OCI-LY1 (cell line): ENCODE results near the gene HBB.
"Not testable (repeated sequence)": the region's sequence is repeated elsewhere in the genome, so short reads cannot be mapped to it uniquely, and the experiment has no call there.

Experiments used
- H2AFZ ChIP-seq: fragments of 200-600 bp; sonication (generic), shearing (Covaris generic); 2 replicates; pipeline ENCODE4 v1.6.0; 2014; ENCODE audit warnings: antibody characterized with exemption, mild to moderate bottlenecking, low read length
- H3F3A ChIP-seq: fragments of 200-600 bp; sonication (generic), shearing (Covaris generic); 2 replicates; pipeline ENCODE4 v1.6.0; 2014; ENCODE audit warnings: mild to moderate bottlenecking, antibody characterized with exemption, low read length, moderate library complexity; ENCODE audit not compliant: insufficient read depth
- H3K27ac ChIP-seq: fragments of 200-600 bp; sonication (generic); 2 replicates; pipeline ENCODE4 v1.5.1; 2014; ENCODE audit warnings: low read length, mixed run types, mild to moderate bottlenecking, low read depth; ENCODE audit not compliant: poor library complexity, severe bottlenecking
- H3K27me3 ChIP-seq: fragments of 200-600 bp; sonication (generic); 2 replicates; pipeline ENCODE4 v1.6.0; 2014; ENCODE audit warnings: antibody characterized with exemption, mild to moderate bottlenecking, low read length, moderate library complexity; ENCODE audit not compliant: insufficient read depth
- H3K36me3 ChIP-seq: fragments of 200-600 bp; sonication (generic); 2 replicates; pipeline ENCODE4 v1.6.1; 2014; ENCODE audit warnings: mild to moderate bottlenecking, antibody characterized with exemption, low read length, moderate library complexity, mixed read lengths; ENCODE audit not compliant: insufficient read depth
- H3K4me1 ChIP-seq: fragments of 200-600 bp; sonication (generic); 2 replicates; pipeline ENCODE4 v1.5.1; 2014; ENCODE audit warnings: mild to moderate bottlenecking, low read length, moderate library complexity; ENCODE audit not compliant: insufficient read depth, severe bottlenecking
- H3K4me2 ChIP-seq: fragments of 200-600 bp; sonication (generic), shearing (Covaris generic); 2 replicates; pipeline ENCODE4 v1.6.1; 2014; ENCODE audit warnings: low read length
- H3K4me3 ChIP-seq: fragments of 200-600 bp; sonication (generic); 2 replicates; pipeline ENCODE4 v1.5.1; 2014; ENCODE audit warnings: low read length, low read depth, mild to moderate bottlenecking, mixed read lengths; ENCODE audit not compliant: poor library complexity, severe bottlenecking
- H3K79me2 ChIP-seq: fragments of 200-600 bp; shearing (Covaris generic); 2 replicates; pipeline ENCODE4 v1.6.1; 2016; ENCODE audit warnings: mixed run types, low read length, mixed read lengths; ENCODE audit not compliant: insufficient read depth
- H3K9ac ChIP-seq: fragments of 200-600 bp; sonication (generic), shearing (Covaris generic); 2 replicates; pipeline ENCODE4 v1.6.1; 2014; ENCODE audit warnings: mild to moderate bottlenecking, low read length, mixed read lengths
- H3K9me2 ChIP-seq: fragments of 200-600 bp; sonication (generic), shearing (Covaris generic); 2 replicates; pipeline ENCODE4 v1.6.1; 2014; ENCODE audit warnings: low read depth, mild to moderate bottlenecking, low read length, mixed read lengths
- H3K9me3 ChIP-seq: fragments of 200-600 bp; shearing (Covaris generic); 2 replicates; pipeline ENCODE4 v1.6.1; 2014; ENCODE audit warnings: low read length, mixed read lengths
- H4K20me1 ChIP-seq: fragments of 200-600 bp; sonication (generic), shearing (Covaris generic); 2 replicates; pipeline ENCODE4 v1.6.0; 2016; ENCODE audit warnings: mild to moderate bottlenecking, low read length; ENCODE audit not compliant: insufficient read depth
- EZH2 ChIP-seq: fragments of 200-600 bp; sonication (generic), shearing (Covaris generic); IDR thresholded peaks from 2 replicates; pipeline ENCODE4 v1.8.0; 2017; ENCODE audit warnings: borderline replicate concordance, mixed run types, mild to moderate bottlenecking, antibody characterized with exemption, low read length, moderate library complexity, mixed read lengths
- TF ChIP-seq, protein P1 (sequence below): fragments of 200-600 bp; sonication (generic), shearing (Covaris generic); IDR thresholded peaks from 2 replicates; pipeline ENCODE4 v1.5.1; 2017; ENCODE audit warnings: mild to moderate bottlenecking, antibody characterized with exemption, low read length, moderate library complexity, mixed read lengths

The HBB gene

GRCh38 chr11:5257296-5257695 lies 30.4 kb upstream of the HBB start:
- Histone ChIP-seq H3K27me3 (no peaks in the 10 kb centered on the region), H3K36me3 (no peaks in the 10 kb centered on the region), H3K4me3 (no peak overlapping the region), H3K4me1 (no peaks in the 10 kb centered on the region), H3K9me3 (no peaks in the 10 kb centered on the region), H3K9me2 (no peaks in the 10 kb centered on the region), H3K27ac (no peak overlapping the region), H3F3A (no peaks in the 10 kb centered on the region), H2AFZ (no peak overlapping the region), H3K79me2 (no peaks in the 10 kb centered on the region), H4K20me1 (no peaks in the 10 kb centered on the region), H3K4me2 (no peak overlapping the region), H3K9ac (no peak overlapping the region)
- no peak for TF ChIP-seq EZH2
- TF ChIP-seq, protein P1, sequence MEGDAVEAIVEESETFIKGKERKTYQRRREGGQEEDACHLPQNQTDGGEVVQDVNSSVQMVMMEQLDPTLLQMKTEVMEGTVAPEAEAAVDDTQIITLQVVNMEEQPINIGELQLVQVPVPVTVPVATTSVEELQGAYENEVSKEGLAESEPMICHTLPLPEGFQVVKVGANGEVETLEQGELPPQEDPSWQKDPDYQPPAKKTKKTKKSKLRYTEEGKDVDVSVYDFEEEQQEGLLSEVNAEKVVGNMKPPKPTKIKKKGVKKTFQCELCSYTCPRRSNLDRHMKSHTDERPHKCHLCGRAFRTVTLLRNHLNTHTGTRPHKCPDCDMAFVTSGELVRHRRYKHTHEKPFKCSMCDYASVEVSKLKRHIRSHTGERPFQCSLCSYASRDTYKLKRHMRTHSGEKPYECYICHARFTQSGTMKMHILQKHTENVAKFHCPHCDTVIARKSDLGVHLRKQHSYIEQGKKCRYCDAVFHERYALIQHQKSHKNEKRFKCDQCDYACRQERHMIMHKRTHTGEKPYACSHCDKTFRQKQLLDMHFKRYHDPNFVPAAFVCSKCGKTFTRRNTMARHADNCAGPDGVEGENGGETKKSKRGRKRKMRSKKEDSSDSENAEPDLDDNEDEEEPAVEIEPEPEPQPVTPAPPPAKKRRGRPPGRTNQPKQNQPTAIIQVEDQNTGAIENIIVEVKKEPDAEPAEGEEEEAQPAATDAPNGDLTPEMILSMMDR = no peak

DNA sequence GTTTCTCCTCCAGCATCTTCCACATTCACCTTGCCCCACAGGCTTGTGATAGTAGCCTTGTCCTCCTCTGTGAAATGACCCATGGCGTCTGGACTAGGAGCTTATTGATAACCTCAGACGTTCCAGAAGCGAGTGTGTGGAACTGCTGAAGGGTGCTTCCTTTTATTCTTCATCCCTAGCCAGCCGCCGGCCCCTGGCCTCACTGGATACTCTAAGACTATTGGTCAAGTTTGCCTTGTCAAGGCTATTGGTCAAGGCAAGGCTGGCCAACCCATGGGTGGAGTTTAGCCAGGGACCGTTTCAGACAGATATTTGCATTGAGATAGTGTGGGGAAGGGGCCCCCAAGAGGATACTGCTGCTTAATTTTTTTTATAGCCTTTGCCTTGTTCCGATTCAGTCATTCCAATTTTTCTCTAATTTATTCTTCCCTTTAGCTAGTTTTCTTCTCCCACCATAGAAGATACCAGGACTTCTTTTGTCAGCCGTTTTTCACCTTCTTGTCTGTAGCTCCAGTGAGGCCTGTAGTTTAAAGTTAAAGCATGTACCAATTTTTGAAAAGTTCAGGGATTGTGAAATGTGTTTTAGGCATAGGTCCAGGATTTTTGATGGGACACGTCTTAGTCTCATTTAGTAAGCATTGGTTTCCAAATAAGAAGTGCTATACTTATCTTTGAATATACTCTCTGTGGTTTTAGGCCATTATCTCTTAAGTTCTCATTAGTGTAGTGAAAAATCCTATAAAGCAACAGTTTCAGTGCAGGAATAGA lies 28.0 kb upstream of the HBB start, which contains the start of gene HBG2:
Gene HBG2, minus strand, starts transcription at position 136 of the 768 bp plus-strand sequence. Its CDS starts 53 bp downstream, at position 83.
- not testable (repeated sequence) for H3K9me3 ChIP-seq, H3K4me1 ChIP-seq, H3K4me2 ChIP-seq, H3K27me3 ChIP-seq, H2AFZ ChIP-seq, H4K20me1 ChIP-seq, H3K9ac ChIP-seq, H3K79me2 ChIP-seq, H3K36me3 ChIP-seq, H3K4me3 ChIP-seq, H3F3A ChIP-seq, H3K27ac ChIP-seq, H3K9me2 ChIP-seq

DNA sequence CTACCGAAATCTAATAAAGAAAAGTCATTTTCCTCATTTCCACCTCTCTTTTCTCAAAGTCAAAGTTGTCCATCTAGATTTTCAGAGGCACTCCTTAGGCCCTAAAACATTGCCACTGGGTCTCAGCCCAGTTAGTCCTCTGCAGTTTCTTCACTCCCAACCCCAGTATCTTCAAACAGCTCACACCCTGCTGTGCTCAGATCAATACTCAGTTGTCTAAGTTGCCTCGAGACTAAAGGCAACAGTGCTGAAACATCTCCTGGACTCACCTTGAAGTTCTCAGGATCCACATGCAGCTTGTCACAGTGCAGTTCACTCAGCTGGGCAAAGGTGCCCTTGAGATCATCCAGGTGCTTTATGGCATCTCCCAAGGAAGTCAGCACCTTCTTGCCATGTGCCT lies 27.2 kb upstream of the HBB start:
- H3K27ac ChIP-seq, H3K9ac ChIP-seq, H4K20me1 ChIP-seq, H2AFZ ChIP-seq, H3F3A ChIP-seq, H3K36me3 ChIP-seq, H3K4me2 ChIP-seq, H3K27me3 ChIP-seq, H3K9me2 ChIP-seq, H3K4me3 ChIP-seq, H3K9me3 ChIP-seq, H3K79me2 ChIP-seq, H3K4me1 ChIP-seq: not testable (repeated sequence)

DNA sequence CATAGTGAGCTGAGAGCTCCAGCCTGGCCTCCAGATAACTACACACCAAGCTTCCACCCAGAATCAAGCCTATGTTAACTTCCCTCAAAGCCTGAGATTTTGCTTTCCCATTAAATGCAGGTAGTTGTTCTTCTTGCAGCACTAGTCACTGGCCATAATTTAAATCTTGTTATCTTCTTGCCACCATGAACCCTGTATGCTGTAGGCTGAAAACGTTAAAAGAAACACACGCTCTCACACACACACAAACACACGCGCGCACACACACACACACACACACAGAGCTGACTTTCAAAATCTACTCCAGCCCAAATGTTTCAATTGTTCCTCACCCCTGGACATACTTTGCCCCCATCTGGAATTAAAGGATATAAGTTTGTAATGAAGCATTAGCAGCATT lies 26.6 kb upstream of the HBB start:
- H2AFZ ChIP-seq, H3K4me2 ChIP-seq, H3K9ac ChIP-seq, H3K9me3 ChIP-seq, H3K36me3 ChIP-seq, H3K27ac ChIP-seq, H3F3A ChIP-seq, H3K27me3 ChIP-seq, H3K4me3 ChIP-seq, H4K20me1 ChIP-seq, H3K79me2 ChIP-seq, H3K9me2 ChIP-seq, H3K4me1 ChIP-seq: not testable (repeated sequence)
